CD4-positive, alpha-beta memory T cell (primary cell): Measurements from ENCODE around the gene KRT6B. TPM values are rescaled to one million over a fixed set of nuclear protein-coding genes. Genes with fewer than 3 reads are reported as not detected.

Source experiments
- CTCF ChIA-PET: fragments of 350-600 bp; sonication (Branson Sonifier 250); formaldehyde crosslinking; loops from one replicate; lab custom pipeline; 2021; ENCODE audit warnings: inconsistent platforms; ENCODE audit not compliant: partially characterized antibody; lab: Charles Lee
- POLR2A ChIA-PET: fragments of 350-600 bp; sonication (Branson Sonifier 250); formaldehyde crosslinking; loops from one replicate; lab custom pipeline; 2021; ENCODE audit not compliant: partially characterized antibody; lab: Charles Lee
- DNase-seq, 5 donors: peaks; one replicate each; pipeline versions ENCODE4 v3.0.0 to v3.0.0-alpha.2; 2020 to 2022; ENCODE audit warnings: mixed read lengths in 1 of 5
- H3K27ac ChIP-seq: one replicate; pipeline ENCODE4 v1.7.0; 2013; ENCODE audit warnings: low read depth, low read length
- H3K27me3 ChIP-seq: 2 replicates; pipeline ENCODE4 v1.7.0; 2013; ENCODE audit warnings: mild to moderate bottlenecking, low read length, moderate library complexity; ENCODE audit not compliant: insufficient read depth
- H3K36me3 ChIP-seq: 2 replicates; pipeline ENCODE4 v1.7.0; 2013; ENCODE audit warnings: mild to moderate bottlenecking, low read length, moderate library complexity; ENCODE audit not compliant: insufficient read depth
- H3K4me1 ChIP-seq: 2 replicates; pipeline ENCODE4 v1.7.0; 2013; ENCODE audit warnings: mild to moderate bottlenecking, low read length, moderate library complexity; ENCODE audit not compliant: insufficient read depth
- H3K4me3 ChIP-seq, 2 donors: one replicate each; pipeline ENCODE4 v1.7.0; 2013; ENCODE audit warnings: low read length in 2 of 2, mild to moderate bottlenecking in 1 of 2
- H3K9me3 ChIP-seq, 2 donors: one replicate each; pipeline ENCODE4 v1.7.0; 2013; ENCODE audit warnings: low read length in 2 of 2, control low read depth in 1 of 2; ENCODE audit not compliant: control insufficient read depth in 1 of 2
- H3K27ac Mint-ChIP-seq, 7 donors: one replicate each; pipeline ENCODE4 v1.8.0; 2020 to 2021; ENCODE audit warnings: mixed read lengths in 7 of 7, mild to moderate bottlenecking in 6 of 7, inconsistent platforms in 3 of 7, moderate library complexity in 3 of 7
- H3K27me3 Mint-ChIP-seq, 2 donors: one replicate each; pipeline ENCODE4 v1.8.0; 2020 to 2021; ENCODE audit warnings: mixed read lengths in 2 of 2
- H3K36me3 Mint-ChIP-seq, 2 donors: one replicate each; pipeline ENCODE4 v1.8.0; 2020 to 2021; ENCODE audit warnings: mixed read lengths in 2 of 2, inconsistent platforms in 1 of 2, mild to moderate bottlenecking in 1 of 2
- H3K4me1 Mint-ChIP-seq, 4 donors: one replicate each; pipeline ENCODE4 v1.8.0; 2020 to 2021; ENCODE audit warnings: mixed read lengths in 4 of 4, mild to moderate bottlenecking in 1 of 4
- H3K4me3 Mint-ChIP-seq, 8 donors: one replicate each; pipeline ENCODE4 v1.8.0; 2020 to 2021; ENCODE audit warnings: mixed read lengths in 8 of 8, mild to moderate bottlenecking in 7 of 8, moderate library complexity in 6 of 8, inconsistent platforms in 3 of 8
- H3K9me3 Mint-ChIP-seq, 8 donors: one replicate each; pipeline ENCODE4 v1.8.0; 2020 to 2021; ENCODE audit warnings: mixed read lengths in 8 of 8, mild to moderate bottlenecking in 5 of 8, inconsistent platforms in 3 of 8, moderate library complexity in 1 of 8
- intact Hi-C: fragments of 100-400 bp; cut with micrococcal nuclease; formaldehyde crosslinking; loops from one replicate; pipeline ENCODE4 v1.15.1; 2023
- polyA plus RNA-seq, 2 donors: library from polyadenylated mRNA; unstranded; fragments of 300-500 nt; fragmentation: Illumina TruSeq; gene quantifications; one replicate each; pipeline ENCODE4 v1.2.3, GENCODE V29; 2021
- total RNA-seq, 2 experiments: library from RNA; stranded (reverse); gene quantifications; one replicate each; pipeline ENCODE4 v1.2.3, GENCODE V29; 2021

The KRT6B gene
- total and polyA plus RNA-seq, 4 experiments from 2014 or later = not detected

- Mint-ChIP-seq H3K27me3 (peaks cover 11 to 29% of the 10 kb centered on the region in 2 donors), H3K9me3 (peaks cover 0 to 2% (median 0%) of the 10 kb centered on the region in 8 donors), H3K4me3 (no peak overlapping the region), H3K4me1 (peaks cover 0 to 1% (median 0%) of the 10 kb centered on the region in 4 donors), H3K27ac (no peak overlapping the region), H3K36me3 (no peaks in the 10 kb centered on the region)
- Histone ChIP-seq H3K27ac (no peak overlapping the region), H3K4me3 (no peak overlapping the region), H3K4me1 (no peaks in the 10 kb centered on the region), H3K9me3 (no peaks in the 10 kb centered on the region), H3K36me3 (no peaks in the 10 kb centered on the region), H3K27me3 (no peaks in the 10 kb centered on the region)
- intact Hi-C loops = no loop called here
- ChIA-PET POLR2A (no interaction called here), CTCF (no interaction called here)
- no peak for DNase-seq
These were observed 33.3 kb downstream of the KRT6B start for GRCh38 chr12:52418576-52419110.

GRCh38 chr12:52417740-52418139 is 34.2 kb downstream of the KRT6B start:
- no peaks in the 10 kb centered on the region for H3K36me3 Mint-ChIP-seq
- H3K9me3 Mint-ChIP-seq = peaks cover 0 to 2% (median 0%) of the 10 kb centered on the region in 8 donors
- no peak overlapping the region for H3K27ac ChIP-seq
- no peak overlapping the region for H3K4me3 ChIP-seq
- H3K27me3 Mint-ChIP-seq = peaks cover 8 to 35% of the 10 kb centered on the region in 2 donors
- H3K27ac Mint-ChIP-seq = no peak overlapping the region
- no peak for DNase-seq
- no peaks in the 10 kb centered on the region for H3K36me3 ChIP-seq
- CTCF ChIA-PET = no interaction called here
- no peak overlapping the region for H3K4me3 Mint-ChIP-seq
- H3K27me3 ChIP-seq = no peaks in the 10 kb centered on the region
- H3K9me3 ChIP-seq = no peaks in the 10 kb centered on the region
- POLR2A ChIA-PET = no interaction called here
- peaks cover 0 to 1% (median 0%) of the 10 kb centered on the region in 4 donors for H3K4me1 Mint-ChIP-seq
- intact Hi-C loops = no loop called here
- no peaks in the 10 kb centered on the region for H3K4me1 ChIP-seq

GRCh38 chr12:52416795-52417194 is 35.2 kb downstream of the KRT6B start:
- Mint-ChIP-seq H3K9me3 (peaks cover 0 to 2% (median 0%) of the 10 kb centered on the region in 8 donors), H3K4me3 (no peak overlapping the region), H3K36me3 (no peaks in the 10 kb centered on the region), H3K27me3 (peaks cover 5 to 36% of the 10 kb centered on the region in 2 donors), H3K4me1 (peaks cover 0 to 1% (median 0%) of the 10 kb centered on the region in 4 donors), H3K27ac (no peak overlapping the region)
- ChIA-PET POLR2A (no interaction called here), CTCF (no interaction called here)
- Histone ChIP-seq H3K4me1 (no peaks in the 10 kb centered on the region), H3K27me3 (no peaks in the 10 kb centered on the region), H3K9me3 (no peaks in the 10 kb centered on the region), H3K27ac (no peak overlapping the region), H3K4me3 (no peak overlapping the region), H3K36me3 (no peaks in the 10 kb centered on the region)
- DNase-seq = no peak
- intact Hi-C loops = no loop called here

- intact Hi-C loops = no loop called here
- CTCF ChIA-PET = no interaction called here
These were observed 35.8 kb downstream of the KRT6B start for GRCh38 chr12:52415870-52416750.

GRCh38 chr12:52414936-52415335 is 37.0 kb downstream of the KRT6B start:
- peaks cover 2 to 28% of the 10 kb centered on the region in 2 donors for H3K27me3 Mint-ChIP-seq
- no peaks in the 10 kb centered on the region for H3K36me3 Mint-ChIP-seq
- no peak overlapping the region for H3K4me3 ChIP-seq
- no peaks in the 10 kb centered on the region for H3K4me1 ChIP-seq
- H3K4me1 Mint-ChIP-seq = no peaks in the 10 kb centered on the region
- DNase-seq = no peak
- peaks cover 0 to 2% (median 0%) of the 10 kb centered on the region in 8 donors for H3K9me3 Mint-ChIP-seq
- no peaks in the 10 kb centered on the region for H3K27me3 ChIP-seq
- H3K27ac Mint-ChIP-seq = no peak overlapping the region
- H3K9me3 ChIP-seq = no peaks in the 10 kb centered on the region
- no peak overlapping the region for H3K27ac ChIP-seq
- H3K4me3 Mint-ChIP-seq = no peak overlapping the region
- intact Hi-C loops = no loop called here
- no peaks in the 10 kb centered on the region for H3K36me3 ChIP-seq
- CTCF ChIA-PET = no interaction called here
- POLR2A ChIA-PET = no interaction called here

More at GRCh38 chr12:52415870-52416750, 35.8 kb downstream of the KRT6B start:
- no peaks in the 10 kb centered on the region for H3K9me3 ChIP-seq
- peaks cover 0 to 2% (median 0%) of the 10 kb centered on the region in 8 donors for H3K9me3 Mint-ChIP-seq
- H3K4me3 ChIP-seq = no peak overlapping the region
- POLR2A ChIA-PET = no interaction called here
- peaks cover 0 to 1% (median 0%) of the 10 kb centered on the region in 4 donors for H3K4me1 Mint-ChIP-seq
- H3K36me3 ChIP-seq = no peaks in the 10 kb centered on the region
- H3K27me3 ChIP-seq = no peaks in the 10 kb centered on the region
- no peak overlapping the region for H3K27ac Mint-ChIP-seq
- DNase-seq = no peak
- no peaks in the 10 kb centered on the region for H3K36me3 Mint-ChIP-seq
- H3K27me3 Mint-ChIP-seq = peaks cover 2 to 30% of the 10 kb centered on the region in 2 donors
- H3K4me3 Mint-ChIP-seq = no peak overlapping the region
- H3K27ac ChIP-seq = no peak overlapping the region
- no peaks in the 10 kb centered on the region for H3K4me1 ChIP-seq

GRCh38 chr12:52413782-52414345 is 38.1 kb downstream of the KRT6B start:
- H3K36me3 Mint-ChIP-seq = no peaks in the 10 kb centered on the region
- no peak overlapping the region for H3K27ac ChIP-seq
- no peak overlapping the region for H3K27ac Mint-ChIP-seq
- H3K4me3 Mint-ChIP-seq = no peak overlapping the region
- POLR2A ChIA-PET = no interaction called here
- no peak overlapping the region for H3K4me3 ChIP-seq
- DNase-seq = no peak
- peaks cover 0 to 2% (median 0%) of the 10 kb centered on the region in 8 donors for H3K9me3 Mint-ChIP-seq
- no peaks in the 10 kb centered on the region for H3K36me3 ChIP-seq
- CTCF ChIA-PET = interaction anchor here (0.6 kb wide), 1 partner anchor 469 kb away, joined by 3 read pairs; no protein-coding TSS in a partner anchor
- no peaks in the 10 kb centered on the region for H3K9me3 ChIP-seq
- H3K27me3 Mint-ChIP-seq = peaks cover 2 to 26% of the 10 kb centered on the region in 2 donors
- no peaks in the 10 kb centered on the region for H3K4me1 Mint-ChIP-seq
- H3K27me3 ChIP-seq = no peaks in the 10 kb centered on the region
- no peaks in the 10 kb centered on the region for H3K4me1 ChIP-seq
- intact Hi-C loops = no loop called here

GRCh38 chr12:52413202-52413601 is 38.7 kb downstream of the KRT6B start:
- H3K27ac Mint-ChIP-seq = no peak overlapping the region
- peaks cover 5 to 30% of the 10 kb centered on the region in 2 donors for H3K27me3 Mint-ChIP-seq
- POLR2A ChIA-PET = no interaction called here
- Histone ChIP-seq H3K36me3 (no peaks in the 10 kb centered on the region), H3K9me3 (no peaks in the 10 kb centered on the region), H3K4me1 (no peaks in the 10 kb centered on the region), H3K27ac (no peak overlapping the region), H3K27me3 (no peaks in the 10 kb centered on the region), H3K4me3 (no peak overlapping the region)
- peaks cover 0 to 2% (median 0%) of the 10 kb centered on the region in 8 donors for H3K9me3 Mint-ChIP-seq
- no peak overlapping the region for H3K4me3 Mint-ChIP-seq
- DNase-seq = no peak
- CTCF ChIA-PET = interaction anchor here (0.6 kb wide), 1 partner anchor 293 kb away, joined by 3 read pairs; no protein-coding TSS in a partner anchor
- no peaks in the 10 kb centered on the region for H3K36me3 Mint-ChIP-seq
- intact Hi-C loops = no loop called here
- no peaks in the 10 kb centered on the region for H3K4me1 Mint-ChIP-seq
